Calu3 (cell line): Measurements from ENCODE around the gene RFPL3. TPM values are rescaled to one million over a fixed set of nuclear protein-coding genes. Genes with fewer than 3 reads are reported as not detected.

Experiments
- BruUV-seq: library from RNA; stranded (reverse); fragments of 400-500 nt; replicated peaks from 2 replicates; lab custom pipeline; 2021; lab: Mats Ljungman, UMichigan
- CTCF ChIA-PET: fragments of 300-600 bp; sonication (Branson Sonifier 250); formaldehyde crosslinking; loops from one replicate; lab custom pipeline; 2022; ENCODE audit warnings: antibody characterized with exemption; lab: Charles Lee
- DNase-seq: peaks from one replicate; pipeline ENCODE4 v3.0.0; 2022
- H3K27ac Mint-ChIP-seq: one replicate; pipeline ENCODE4 v1.8.0; 2022; ENCODE audit warnings: mixed read lengths; ENCODE audit not compliant: unreplicated experiment
- H3K27me3 Mint-ChIP-seq: one replicate; pipeline ENCODE4 v1.8.0; 2022; ENCODE audit warnings: mixed read lengths; ENCODE audit not compliant: unreplicated experiment
- H3K36me3 Mint-ChIP-seq: one replicate; pipeline ENCODE4 v1.8.0; 2022; ENCODE audit warnings: mild to moderate bottlenecking, moderate library complexity, mixed read lengths; ENCODE audit not compliant: insufficient read depth, unreplicated experiment
- H3K4me1 Mint-ChIP-seq: one replicate; pipeline ENCODE4 v1.8.0; 2022; ENCODE audit warnings: mild to moderate bottlenecking, low read depth, mixed read lengths; ENCODE audit not compliant: unreplicated experiment
- H3K4me3 Mint-ChIP-seq: one replicate; pipeline ENCODE4 v1.8.0; 2022; ENCODE audit warnings: mild to moderate bottlenecking, low read depth, moderate library complexity, mixed read lengths; ENCODE audit not compliant: unreplicated experiment
- H3K9me3 Mint-ChIP-seq: one replicate; pipeline ENCODE4 v1.8.0; 2022; ENCODE audit warnings: low read depth, mixed read lengths; ENCODE audit not compliant: unreplicated experiment
- intact Hi-C: fragments of 100-400 bp; cut with micrococcal nuclease; formaldehyde crosslinking; loops from one replicate; pipeline ENCODE4 v1.10.0; 2022; ENCODE audit not compliant: unreplicated experiment
- total RNA-seq: library from RNA; stranded (reverse); gene quantifications from 2 replicates; pipeline ENCODE4 v1.2.3, GENCODE V29; 2022
- TF ChIP-seq, protein P1 (sequence below): fragments of 200-600 bp; IDR thresholded peaks from one replicate; pipeline ENCODE4 v1.8.0; 2022; ENCODE audit warnings: antibody characterized with exemption; ENCODE audit not compliant: unreplicated experiment

Gene RFPL3
- total RNA-seq, 1 experiment from 2014 or later: not detected

DNA sequence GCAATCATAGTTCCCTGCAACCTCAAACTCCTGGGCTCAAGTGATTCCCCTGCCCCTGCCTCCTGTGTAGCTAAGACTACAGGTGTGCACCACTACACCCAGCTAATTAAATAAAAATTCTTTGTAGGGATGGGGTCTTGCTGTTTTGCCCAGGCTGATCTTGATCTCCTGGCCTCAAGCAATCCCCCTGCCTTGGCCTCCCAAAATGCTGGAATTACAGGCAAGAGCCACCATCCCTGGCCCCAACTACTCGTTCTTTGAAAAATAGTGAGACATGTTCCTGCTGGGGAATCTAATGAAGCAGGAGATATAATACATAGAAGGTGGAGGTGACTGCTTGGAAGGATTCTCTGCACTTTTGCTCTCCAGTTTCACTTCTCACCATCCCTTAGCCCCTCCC, 40.1 kb upstream of the RFPL3 start:
- H3K4me1 Mint-ChIP-seq: no peaks in the 10 kb centered on the region
- no TSS peak for BruUV-seq
- no peak overlapping the region for H3K4me3 Mint-ChIP-seq
- TF ChIP-seq, protein P1, sequence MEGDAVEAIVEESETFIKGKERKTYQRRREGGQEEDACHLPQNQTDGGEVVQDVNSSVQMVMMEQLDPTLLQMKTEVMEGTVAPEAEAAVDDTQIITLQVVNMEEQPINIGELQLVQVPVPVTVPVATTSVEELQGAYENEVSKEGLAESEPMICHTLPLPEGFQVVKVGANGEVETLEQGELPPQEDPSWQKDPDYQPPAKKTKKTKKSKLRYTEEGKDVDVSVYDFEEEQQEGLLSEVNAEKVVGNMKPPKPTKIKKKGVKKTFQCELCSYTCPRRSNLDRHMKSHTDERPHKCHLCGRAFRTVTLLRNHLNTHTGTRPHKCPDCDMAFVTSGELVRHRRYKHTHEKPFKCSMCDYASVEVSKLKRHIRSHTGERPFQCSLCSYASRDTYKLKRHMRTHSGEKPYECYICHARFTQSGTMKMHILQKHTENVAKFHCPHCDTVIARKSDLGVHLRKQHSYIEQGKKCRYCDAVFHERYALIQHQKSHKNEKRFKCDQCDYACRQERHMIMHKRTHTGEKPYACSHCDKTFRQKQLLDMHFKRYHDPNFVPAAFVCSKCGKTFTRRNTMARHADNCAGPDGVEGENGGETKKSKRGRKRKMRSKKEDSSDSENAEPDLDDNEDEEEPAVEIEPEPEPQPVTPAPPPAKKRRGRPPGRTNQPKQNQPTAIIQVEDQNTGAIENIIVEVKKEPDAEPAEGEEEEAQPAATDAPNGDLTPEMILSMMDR: no peak
- no peaks in the 10 kb centered on the region for H3K36me3 Mint-ChIP-seq
- H3K27me3 Mint-ChIP-seq: peaks cover 92% of the 10 kb centered on the region
- intact Hi-C loops: no loop called here
- no peak for DNase-seq
- no peaks in the 10 kb centered on the region for H3K9me3 Mint-ChIP-seq
- H3K27ac Mint-ChIP-seq: no peak overlapping the region
- CTCF ChIA-PET: no interaction called here

DNA sequence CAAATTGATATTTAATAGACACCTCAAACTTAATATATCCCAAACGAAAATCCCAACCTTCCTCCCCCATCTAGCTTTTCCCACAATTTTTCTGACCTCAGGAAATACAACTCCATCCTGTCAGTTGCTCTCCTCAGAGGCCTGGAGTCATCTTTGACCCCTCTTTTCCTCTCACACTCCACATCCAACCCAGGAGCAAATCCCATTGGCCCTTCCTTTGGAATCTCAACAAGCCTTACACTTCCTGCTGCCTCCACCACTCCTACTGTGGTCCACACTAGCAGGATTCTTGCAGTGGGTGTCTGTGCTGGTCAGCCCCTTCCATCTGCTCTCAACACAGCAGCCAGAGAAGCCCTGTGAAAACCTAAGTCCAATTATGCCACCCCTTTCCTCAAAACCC, 39.3 kb upstream of the RFPL3 start:
- H3K27ac Mint-ChIP-seq: no peak overlapping the region
- no TSS peak for BruUV-seq
- TF ChIP-seq, protein P1: no peak
- no peaks in the 10 kb centered on the region for H3K9me3 Mint-ChIP-seq
- H3K4me3 Mint-ChIP-seq: no peak overlapping the region
- DNase-seq: no peak
- H3K4me1 Mint-ChIP-seq: no peaks in the 10 kb centered on the region
- CTCF ChIA-PET: no interaction called here
- peaks cover 92% of the 10 kb centered on the region for H3K27me3 Mint-ChIP-seq
- intact Hi-C loops: no loop called here
- H3K36me3 Mint-ChIP-seq: no peaks in the 10 kb centered on the region

GRCh38 chr22:32319861-32320406, 37.7 kb upstream of the RFPL3 start:
- Mint-ChIP-seq H3K4me3 (no peak overlapping the region), H3K9me3 (no peaks in the 10 kb centered on the region), H3K36me3 (no peaks in the 10 kb centered on the region), H3K27ac (no peak overlapping the region), H3K4me1 (no peaks in the 10 kb centered on the region), H3K27me3 (peaks cover 92% of the 10 kb centered on the region)
- no peak for DNase-seq
- CTCF ChIA-PET: no interaction called here
- TF ChIP-seq, protein P1: no peak
- BruUV-seq: no TSS peak
- intact Hi-C loops: no loop called here

DNA sequence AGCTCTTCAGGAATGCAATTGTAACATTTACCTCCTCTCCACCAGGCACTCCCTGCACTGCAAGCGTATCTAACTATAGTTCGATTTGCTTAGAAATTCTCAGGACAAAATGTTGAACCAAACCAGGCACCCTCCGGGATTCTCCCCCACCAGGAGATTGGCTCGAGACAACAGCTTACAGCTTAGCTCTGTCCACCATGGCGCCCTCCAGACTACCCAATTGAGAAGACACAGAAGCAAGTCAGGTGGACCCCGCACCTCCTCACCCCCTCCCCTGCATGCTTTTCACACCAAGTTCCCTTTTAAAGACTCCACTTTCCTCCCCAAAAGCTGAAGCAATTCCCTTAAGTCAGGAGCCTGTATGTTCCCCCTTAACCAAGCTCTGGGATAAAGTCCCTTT, 34.7 kb upstream of the RFPL3 start:
- intact Hi-C loops: no loop called here
- TF ChIP-seq, protein P1: no peak
- no TSS peak for BruUV-seq
- CTCF ChIA-PET: interaction anchor here (0.6 kb wide), 1 partner anchor 21 kb away, joined by 3 read pairs; no protein-coding TSS in a partner anchor
- no peaks in the 10 kb centered on the region for H3K9me3 Mint-ChIP-seq
- H3K27ac Mint-ChIP-seq: no peak overlapping the region
- H3K36me3 Mint-ChIP-seq: no peaks in the 10 kb centered on the region
- H3K4me3 Mint-ChIP-seq: no peak overlapping the region
- H3K4me1 Mint-ChIP-seq: no peaks in the 10 kb centered on the region
- DNase-seq: no peak
- peaks cover 100% of the 10 kb centered on the region for H3K27me3 Mint-ChIP-seq
